C4-2B (cell line): Measurements from ENCODE around the gene TMEM225.

Experiments
- ZFX ChIP-seq: fragments of 450-650 bp; IDR thresholded peaks from 2 replicates; pipeline ENCODE4 v1.6.1; 2017
- TF ChIP-seq, protein P1 (sequence below): fragments of 450-650 bp; conservative IDR thresholded peaks from 2 replicates; pipeline ENCODE4 v1.5.1; 2017; ENCODE audit warnings: mild to moderate bottlenecking

DNA sequence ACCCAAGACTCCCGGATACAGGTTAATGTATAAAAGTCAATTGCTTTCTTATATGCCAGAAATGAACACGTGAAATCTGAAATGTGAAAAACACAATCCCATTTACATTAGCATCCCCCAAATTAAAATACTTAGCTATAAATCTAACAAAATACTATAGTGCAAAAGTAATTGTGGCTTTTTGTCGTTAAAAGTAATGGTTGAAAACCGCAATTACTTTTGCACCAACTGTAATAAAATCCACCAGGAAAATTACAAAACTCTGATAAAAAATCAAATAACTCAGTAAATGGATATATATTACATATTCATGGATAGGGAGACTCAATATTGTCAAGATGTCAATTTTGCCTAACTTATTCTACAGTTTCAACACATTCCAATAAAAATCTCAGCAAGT lies 4.6 kb downstream of the TMEM225 start:
- TF ChIP-seq, protein P1, sequence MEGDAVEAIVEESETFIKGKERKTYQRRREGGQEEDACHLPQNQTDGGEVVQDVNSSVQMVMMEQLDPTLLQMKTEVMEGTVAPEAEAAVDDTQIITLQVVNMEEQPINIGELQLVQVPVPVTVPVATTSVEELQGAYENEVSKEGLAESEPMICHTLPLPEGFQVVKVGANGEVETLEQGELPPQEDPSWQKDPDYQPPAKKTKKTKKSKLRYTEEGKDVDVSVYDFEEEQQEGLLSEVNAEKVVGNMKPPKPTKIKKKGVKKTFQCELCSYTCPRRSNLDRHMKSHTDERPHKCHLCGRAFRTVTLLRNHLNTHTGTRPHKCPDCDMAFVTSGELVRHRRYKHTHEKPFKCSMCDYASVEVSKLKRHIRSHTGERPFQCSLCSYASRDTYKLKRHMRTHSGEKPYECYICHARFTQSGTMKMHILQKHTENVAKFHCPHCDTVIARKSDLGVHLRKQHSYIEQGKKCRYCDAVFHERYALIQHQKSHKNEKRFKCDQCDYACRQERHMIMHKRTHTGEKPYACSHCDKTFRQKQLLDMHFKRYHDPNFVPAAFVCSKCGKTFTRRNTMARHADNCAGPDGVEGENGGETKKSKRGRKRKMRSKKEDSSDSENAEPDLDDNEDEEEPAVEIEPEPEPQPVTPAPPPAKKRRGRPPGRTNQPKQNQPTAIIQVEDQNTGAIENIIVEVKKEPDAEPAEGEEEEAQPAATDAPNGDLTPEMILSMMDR = no peak
- TF ChIP-seq ZFX = no peak
